AG08395 (cell line): ENCODE results near the gene NAV2.
A peak's percentile ranks its signal among the peaks of the same experiment; 100 is the strongest.

Experiments used
- DNase-seq: peaks from one replicate; pipeline ENCODE4 v3.0.0; 2012; ENCODE audit warnings: mixed read lengths, low spot score

The NAV2 gene

GRCh38 chr11:20161230-20161918, 448.7 kb downstream of the NAV2 start:
- no peak for DNase-seq

- no peak for DNase-seq
Observed at GRCh38 chr11:20161923-20162744, 449.5 kb downstream of the NAV2 start.

GRCh38 chr11:20162824-20163782, 450.5 kb downstream of the NAV2 start:
- peak; percentile 14 for DNase-seq

GRCh38 chr11:20163783-20164481, 451.3 kb downstream of the NAV2 start:
- no peak for DNase-seq
